GM18858 (cell line): Measurements from ENCODE around the gene VSIR.

ENCODE experiments used
- ATAC-seq: cut with Tn5 transposase; IDR thresholded peaks from one replicate; pipeline ENCODE4 v1.9.1; 2021; ENCODE audit not compliant: unreplicated experiment

Gene VSIR

GRCh38 chr10:71773221-71773971 is at the start of gene VSIR:
VSIR (minus strand) TSS chr10:71773520; CDS start chr10:71773439, 81 bp downstream.
- ATAC-seq: no peak

GRCh38 chr10:71821909-71822763 is 48.8 kb upstream of the VSIR start:
- ATAC-seq: no peak

DNA sequence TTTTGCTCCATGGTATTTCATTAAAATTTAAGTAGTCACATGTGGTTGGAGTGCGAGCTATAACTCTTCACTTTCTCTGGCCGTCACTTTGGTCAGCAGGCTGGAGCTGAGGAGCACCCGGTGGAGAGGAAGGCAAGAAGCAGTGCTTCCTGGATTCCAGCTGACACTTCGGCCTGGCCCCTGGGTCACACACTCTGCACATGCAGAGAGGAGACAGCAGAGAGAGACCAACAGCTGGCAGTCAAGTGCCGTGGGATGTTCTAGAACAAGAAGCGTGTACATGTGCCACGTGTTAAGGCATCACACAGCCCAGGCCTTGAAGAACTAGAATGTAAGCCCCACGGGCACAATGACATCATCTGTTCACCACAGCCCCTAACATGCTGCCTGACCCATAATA is 47.6 kb upstream of the VSIR start:
- ATAC-seq: no peak

- ATAC-seq: no peak
Measured at GRCh38 chr10:71819985-71820384, 46.7 kb upstream of the VSIR start.

DNA sequence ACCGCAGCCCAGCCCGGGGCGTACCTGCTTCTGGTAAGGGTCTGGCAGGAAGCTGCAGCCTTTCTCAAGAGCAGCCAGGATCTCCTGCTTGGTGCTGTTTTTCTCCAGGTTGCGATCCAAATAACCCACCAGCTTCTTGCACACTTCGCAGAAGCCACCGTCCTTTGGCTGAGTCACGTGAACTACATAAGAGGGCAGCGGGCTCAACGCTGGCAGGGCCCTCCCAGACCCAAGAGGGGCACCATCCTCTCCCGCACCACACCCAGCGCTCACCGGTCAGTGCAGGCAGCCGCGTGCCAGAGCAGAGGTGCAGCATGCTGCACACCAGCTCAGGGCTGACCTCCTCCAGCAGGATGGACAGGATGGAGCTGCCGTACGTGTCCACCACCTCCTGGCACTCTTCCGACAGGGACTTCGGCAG is 46.1 kb upstream of the VSIR start:
- ATAC-seq: no peak

DNA sequence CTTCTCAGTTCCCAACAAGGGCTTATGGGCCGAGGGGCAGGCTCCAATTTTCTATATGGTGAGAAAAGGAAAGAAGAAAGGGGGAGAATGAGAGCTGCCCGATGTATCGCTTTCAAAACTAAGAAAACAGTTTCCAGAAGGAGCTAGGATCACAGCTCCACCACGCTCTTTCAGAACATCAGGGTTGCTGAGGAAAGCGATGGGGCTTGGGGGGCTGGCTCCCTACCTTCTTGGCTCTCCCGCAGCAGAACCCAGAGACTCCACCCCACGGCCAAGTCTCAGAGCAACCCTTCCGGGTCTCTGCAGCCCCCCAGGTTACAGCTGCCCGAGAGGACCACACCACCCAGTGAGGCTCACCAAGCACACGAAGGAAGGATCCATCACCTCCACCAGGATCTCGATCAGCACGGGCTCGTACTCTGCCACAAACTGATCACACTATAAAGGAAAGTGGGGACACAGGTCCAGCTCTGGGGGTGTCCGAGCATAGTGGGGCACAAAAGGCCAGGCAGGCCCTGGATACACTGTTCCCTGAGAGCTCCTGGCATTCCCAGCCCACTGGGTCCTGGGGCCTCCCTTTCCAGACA is 45.4 kb upstream of the VSIR start:
- ATAC-seq: no peak

DNA sequence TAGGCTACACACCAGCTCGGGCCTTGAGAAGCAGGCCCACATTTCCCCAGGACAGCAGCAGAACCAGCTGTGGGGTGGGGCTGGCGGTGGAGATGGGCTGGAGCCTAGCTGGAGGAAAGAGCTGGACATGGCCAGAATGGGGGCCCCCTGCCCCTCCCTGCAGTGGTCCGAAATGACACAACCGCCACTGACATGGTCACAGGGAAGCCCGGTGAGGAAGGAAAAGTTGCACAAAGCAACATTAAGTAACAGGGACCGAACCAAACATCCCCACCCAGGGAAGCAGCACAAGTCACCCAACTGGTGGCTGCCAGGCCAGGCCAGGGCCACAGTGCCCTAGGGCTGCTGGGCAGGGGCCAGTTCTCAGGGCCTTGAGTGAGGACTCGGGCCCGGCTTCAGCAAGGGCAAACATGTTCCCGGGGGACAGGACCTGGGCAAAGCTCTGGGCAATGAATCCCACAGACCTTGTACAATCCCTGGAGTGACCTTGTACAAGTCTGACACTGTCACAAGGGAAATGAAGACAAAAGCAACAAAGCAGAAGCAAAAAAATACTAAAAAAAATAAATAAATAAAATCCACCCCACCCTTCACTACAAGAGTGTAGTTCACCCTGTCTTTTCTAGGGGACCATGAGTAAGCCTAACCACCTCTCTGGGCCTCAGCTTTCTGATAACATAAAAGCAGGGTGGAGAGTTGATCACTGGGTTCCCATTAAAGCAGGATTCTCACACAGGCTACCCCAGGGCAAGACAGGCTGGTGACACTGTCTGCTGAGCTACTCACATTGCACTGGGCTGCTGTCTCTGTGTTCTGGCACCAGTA is 44.7 kb upstream of the VSIR start:
- ATAC-seq: no peak

DNA sequence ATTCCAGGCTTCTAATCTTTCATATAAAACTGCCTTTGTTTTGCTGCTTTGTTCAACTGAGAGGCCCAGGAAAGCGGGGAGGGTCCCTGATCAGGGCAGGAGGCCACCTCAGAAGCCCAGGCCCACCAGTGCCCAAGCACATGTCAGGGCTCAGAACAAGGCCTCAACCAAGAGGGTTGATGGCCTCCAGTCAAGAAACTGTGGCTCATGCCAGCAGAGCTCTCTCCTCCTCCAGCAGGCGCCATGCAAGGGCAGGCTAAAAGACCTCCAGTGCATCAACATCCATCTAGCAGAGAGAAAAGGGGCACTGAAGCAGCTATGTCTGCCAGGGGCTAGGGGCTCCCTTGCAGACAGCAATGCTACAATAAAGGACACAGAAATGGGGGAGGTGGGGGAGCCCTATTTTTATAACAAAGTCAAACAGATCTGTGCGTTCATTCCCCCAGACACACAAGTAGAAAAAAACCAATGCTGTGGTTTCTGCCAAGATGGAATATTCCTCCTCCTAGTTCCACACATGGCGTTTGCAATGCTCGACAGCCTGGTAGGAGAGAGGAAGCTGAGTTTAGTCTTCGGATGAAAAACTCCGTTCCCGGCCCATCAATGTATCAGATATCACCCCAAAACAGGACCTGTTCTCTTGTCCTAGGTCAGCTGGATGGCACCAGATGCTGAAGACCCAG is 43.8 kb upstream of the VSIR start:
- ATAC-seq: no peak

DNA sequence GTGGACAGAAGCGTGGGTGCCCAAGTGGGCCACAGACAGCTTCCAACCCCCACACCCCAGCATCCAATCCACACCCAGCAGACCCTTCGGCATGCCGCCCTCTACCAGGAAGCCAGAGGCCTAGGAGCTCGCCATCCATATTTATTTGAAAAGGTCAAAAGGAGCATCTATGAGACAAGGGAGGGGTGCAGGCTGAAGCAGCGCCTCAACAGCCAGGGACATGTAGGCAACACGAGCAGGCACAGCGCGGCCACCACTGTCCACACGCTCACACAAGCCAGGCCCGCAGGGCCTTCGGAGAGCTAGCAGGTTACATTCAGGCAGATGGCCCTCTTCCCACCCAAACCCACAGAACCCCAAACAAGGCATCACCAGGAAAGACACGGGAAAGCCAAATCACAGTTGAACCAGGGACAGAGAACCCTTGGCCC is 43.1 kb upstream of the VSIR start:
- no peak for ATAC-seq

- no peak for ATAC-seq
Measured at GRCh38 chr10:71815515-71816130, 42.3 kb upstream of the VSIR start.

- no peak for ATAC-seq
Measured at GRCh38 chr10:71814922-71815411, 41.6 kb upstream of the VSIR start.

DNA sequence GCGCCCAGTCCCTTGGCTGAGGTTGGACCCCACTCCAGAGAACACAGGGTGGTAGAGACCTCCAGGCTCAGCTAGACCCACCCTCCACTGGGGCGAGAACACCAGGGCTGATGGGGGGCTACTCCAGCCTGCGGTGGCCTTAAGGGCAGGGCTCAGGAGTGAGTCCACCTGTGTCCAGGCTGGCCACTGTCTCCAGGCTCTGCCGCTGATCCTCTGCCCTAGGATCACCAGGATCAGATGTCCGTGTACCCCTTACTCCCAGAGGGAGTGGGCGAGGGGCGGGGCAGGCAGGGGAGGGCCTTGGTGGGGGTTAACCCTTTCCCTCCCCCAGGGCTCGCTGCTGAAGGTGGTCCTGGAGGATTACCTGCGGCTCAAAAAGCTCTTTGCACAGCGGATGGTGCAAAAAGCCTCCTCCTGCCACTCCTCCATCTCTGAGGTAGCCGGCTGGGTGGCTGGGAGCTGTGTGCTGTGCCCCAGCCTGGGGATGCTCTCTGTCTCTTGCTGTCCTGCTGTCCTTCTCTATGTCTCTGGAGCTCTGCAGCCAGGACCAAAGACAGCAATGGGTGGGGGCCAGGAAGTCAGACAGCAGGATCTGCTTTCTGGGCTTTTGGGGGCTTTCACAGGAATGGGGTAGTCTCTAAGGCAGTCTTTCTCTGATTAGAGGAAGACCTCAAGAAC is 39.7 kb upstream of the VSIR start:
- ATAC-seq: no peak

DNA sequence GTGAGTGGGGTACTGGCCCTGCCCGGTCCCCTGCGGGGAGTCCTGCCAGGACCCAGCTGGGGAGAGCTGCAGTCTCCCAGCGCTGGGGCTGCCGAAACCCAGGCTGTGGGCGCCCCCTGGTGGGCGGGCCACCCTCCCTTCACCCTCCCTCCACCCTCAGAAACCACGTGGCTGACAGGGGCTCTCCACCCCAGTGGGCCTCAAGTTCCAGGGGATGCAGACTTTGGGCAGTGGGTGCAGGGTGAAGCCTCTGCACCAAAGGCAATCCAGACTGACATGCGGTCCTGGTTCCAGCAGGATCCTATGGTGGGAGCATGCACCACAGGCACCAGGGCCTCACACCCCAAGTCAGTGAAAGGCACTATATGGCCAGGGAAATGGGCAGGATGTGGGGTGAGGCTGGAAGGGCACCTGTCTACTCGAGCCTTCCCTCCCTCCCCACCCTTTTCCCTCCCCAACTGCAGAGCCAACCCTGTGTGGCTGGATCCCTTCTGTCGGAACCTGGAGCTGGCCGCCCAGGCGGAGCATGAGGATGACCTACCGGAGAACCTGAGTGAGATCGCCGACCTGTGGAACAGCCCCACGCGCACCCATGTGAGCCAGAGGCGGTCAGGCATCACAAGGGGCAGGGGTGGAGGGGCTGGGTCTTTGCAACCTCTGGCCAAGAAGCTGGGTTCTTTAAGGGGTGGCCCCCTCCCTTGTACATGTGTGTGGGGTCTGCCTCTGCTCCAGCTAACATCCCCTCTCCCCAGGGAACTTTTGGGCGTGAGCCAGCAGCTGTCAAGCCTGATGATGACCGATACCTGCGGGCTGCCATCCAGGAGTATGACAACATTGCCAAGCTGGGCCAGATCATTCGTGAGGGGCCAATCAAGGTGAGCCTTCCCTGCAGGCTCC is 38.9 kb upstream of the VSIR start:
- ATAC-seq: no peak

GRCh38 chr10:71811351-71811750 is 38.0 kb upstream of the VSIR start:
- no peak for ATAC-seq

DNA sequence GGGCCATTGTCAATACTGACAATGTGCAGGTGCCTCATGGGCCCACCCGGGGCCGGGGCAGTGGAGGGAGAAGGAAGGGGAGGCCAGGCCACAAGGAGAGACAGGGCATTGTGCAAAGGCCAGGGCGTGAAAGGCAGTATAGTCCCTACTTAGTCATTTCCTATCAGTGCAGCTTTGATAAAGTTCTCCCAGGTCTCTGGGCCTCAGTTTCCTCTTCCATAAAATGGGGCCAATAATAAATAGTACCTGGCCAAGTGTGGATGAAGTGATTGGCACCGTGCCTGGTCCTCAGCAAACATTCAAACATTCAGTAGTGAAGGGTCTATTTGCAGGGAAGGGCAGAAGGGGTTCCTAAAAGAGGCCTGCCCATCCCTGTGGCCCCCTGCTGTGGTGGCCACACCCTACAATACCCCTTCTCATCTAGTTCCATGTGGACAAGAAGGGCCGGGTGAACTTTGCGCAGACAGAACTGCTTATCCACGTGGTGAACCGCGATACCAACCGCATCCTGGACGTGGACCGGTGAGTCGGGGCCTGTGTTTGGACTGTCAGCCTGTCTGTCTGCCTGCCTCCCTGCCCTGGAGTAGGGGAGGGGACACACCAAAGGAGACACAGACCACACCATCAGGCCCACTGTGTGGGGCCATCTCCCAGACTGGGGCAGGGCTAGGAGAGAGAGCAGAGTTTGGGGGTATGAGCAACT is 36.9 kb upstream of the VSIR start:
- no peak for ATAC-seq

- ATAC-seq: no peak
Measured at GRCh38 chr10:71809628-71810027, 36.3 kb upstream of the VSIR start.
